Fibroblast of skin of left biceps (primary cell): Measurements from ENCODE around the gene METAP2.
"Not testable (repeated sequence)": the region's sequence is repeated elsewhere in the genome, so short reads cannot be mapped to it uniquely, and the experiment has no call there.

Source experiments
- DNase-seq, 2 experiments: peaks; one replicate each; pipeline ENCODE4 v3.0.0-alpha.2; 2013; ENCODE audit warnings: low read depth in 2 of 2

METAP2 gene

DNA sequence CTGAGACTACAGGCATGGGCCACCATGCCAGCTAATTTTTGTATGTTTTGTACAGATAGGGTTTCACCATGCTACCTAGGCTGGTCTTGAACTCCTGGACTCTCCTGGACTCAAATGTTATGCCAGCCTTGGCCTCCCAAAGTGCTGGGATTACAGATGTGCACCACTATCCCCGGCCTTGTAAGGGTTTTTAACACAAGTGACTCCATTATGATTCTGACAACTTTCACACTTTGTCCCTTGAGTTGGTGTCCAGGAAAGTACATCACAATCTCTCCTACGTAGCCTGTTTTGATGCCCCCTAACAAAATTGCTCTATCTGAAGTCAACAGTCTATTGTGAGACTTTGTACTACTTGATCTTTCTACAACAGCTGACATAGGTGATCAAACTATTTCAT, 11.4 kb upstream of the METAP2 start:
- no peak for DNase-seq

DNA sequence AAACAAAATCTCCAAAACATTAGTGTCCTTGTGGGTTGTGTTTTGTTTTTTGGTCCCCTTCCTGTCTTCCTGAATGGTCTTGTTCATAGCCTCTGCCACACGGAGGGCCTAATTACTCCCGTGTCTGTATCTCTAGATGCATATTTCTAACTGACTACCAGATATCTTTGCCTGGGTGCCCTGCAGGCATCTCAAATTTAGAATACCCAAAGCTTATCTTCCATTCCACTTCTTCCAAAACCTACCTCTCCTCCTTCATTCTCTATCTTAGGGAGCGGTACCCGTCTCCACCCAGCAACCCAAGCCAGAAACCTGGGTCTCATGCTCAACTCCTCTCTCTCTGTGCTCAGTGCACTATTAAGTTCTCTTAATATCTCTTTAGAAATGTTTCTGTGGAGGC, 10.9 kb upstream of the METAP2 start:
- DNase-seq, result no peak

DNA sequence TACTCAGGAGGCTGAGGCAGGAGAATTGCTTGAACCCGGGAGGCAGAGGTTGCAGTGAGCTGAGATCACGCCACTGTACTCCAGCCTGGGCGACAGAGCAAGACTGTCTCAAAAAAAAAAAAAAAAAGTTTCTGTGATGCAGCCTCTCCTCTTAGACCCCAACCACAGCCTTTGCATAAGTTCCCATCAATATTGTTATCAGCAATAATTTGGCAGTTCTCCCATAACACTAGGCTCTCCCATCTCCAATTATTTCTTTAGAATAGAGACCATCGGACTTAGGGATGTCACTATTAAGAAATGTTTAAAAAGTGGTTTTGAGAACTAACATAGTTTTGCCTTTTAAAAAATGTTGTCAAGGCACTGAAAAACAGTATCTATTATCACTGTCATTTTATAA, 10.2 kb upstream of the METAP2 start:
- DNase-seq, result not testable (repeated sequence)

DNA sequence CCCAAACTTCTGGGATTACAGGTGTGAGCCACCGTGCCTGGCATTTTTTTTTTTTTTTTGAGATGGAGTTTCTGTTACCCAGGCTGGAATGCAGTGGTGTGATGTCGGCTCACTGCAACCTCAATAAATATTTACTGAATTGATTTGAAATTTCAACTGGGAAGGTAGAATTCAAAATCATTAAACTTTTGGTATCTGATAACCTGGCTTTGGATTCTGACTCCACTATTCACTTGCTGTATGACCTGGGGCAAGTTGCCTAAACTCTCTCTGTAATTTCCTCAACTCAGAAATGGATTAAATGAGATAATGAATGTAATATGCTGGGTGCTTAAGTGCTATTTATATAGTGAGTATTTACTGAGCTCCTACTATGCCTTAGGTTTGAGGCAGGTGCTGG, 8.7 kb upstream of the METAP2 start:
- DNase-seq, result no peak

DNA sequence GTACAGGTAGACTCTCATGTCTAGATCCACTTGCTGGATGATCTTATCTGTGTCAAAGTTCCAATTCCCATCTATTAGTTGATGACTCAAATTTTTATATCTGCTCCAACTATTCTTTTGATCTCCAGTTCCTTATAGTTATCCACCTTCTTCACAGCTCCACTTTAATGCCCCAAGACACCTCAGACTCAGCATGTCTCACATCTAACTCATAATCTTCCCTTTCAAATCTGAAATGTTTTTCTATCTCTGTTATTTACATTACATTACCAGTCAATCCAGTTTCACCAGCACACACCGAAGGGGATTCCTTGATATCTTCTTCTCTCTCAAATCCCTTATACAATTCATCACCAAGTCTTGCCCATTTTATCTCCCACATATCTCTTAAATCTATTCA, 3.7 kb upstream of the METAP2 start:
- no peak for DNase-seq

DNA sequence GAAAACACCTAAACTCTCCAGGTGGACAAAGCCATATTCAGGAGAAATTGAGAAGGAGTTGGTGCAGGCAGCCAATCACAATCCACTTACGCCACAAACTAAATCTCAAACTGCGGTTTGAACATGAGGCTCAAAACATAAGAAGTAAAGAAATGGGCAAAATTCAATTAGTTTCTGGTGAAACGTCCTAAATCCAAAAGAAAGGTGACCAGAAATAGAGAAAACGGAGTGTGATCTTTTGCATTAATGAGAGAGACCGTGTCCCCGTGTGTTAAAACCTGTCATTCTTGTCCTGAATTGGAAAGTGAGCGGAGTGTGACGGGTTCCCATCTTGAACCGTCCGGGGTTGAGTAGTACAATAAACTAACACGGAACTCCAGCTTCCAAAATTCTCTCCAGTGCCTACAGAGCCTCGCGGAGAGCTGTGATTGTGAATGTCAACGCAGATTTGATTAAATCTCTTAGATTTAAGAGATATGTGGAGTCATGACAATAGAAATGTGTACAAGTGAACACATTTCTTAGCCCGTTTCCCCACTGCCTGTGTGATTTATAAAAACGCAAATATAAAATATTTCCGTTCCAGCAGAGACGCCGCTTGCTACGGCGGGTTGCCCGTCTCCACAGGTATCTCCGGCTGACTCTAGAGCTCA, 595 bp upstream of the METAP2 start:
- DNase-seq, result peak in 1 of 2 experiments; percentile 10

DNA sequence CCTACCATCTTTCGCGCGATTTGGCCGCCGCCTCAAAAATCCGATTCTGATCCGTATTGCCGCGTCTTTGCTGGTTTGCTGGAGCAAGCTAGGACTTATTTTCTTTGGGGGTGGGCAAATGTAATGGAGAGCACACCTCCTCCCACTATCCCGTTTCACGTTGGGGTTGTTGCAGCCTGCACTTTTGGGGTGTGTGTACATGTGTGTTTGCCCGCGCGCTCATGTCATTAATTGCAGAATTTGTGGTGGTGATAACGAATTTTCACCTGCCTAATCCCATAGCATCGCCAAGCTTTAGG, 657 bp downstream of the METAP2 start:
- DNase-seq, result no peak

DNA sequence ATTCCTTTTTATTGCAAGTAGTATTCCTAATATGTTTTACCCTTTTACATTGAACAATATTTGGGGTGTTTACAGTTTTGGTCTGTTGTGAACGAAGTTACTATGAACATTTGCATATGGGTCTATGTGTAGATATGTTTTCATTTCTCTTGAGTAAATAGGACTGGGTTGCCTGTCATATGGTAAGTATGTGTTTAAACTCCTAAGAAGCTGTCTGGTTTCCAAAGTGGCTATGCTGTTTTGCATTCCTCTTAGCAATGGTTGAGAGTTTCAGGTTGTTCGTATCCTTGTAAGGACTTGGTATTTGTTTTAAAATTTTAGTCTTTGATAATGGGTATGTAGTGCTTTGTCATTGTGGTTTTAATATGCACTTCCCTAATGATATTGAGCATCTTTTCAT, 6.3 kb downstream of the METAP2 start:
- no peak for DNase-seq

DNA sequence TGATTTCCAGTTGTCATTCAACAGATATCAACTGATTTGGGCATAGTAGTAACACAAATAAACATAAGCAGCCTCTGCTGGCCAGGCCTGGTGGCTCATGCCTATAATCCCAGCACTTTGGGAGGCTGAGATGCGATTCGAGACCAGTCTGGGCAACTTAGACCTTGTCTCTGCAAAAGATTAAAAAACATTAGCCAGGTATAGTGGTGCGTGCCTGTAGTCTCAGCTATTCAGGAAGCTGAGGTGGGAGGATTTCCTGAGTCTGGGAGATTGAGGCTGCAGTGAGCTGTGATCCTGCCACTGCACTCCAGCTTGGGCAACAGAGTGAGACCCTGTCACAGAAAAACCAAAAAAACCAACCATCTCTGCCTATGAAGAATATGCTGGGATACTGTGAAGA, 7.1 kb downstream of the METAP2 start:
- DNase-seq, result no peak

DNA sequence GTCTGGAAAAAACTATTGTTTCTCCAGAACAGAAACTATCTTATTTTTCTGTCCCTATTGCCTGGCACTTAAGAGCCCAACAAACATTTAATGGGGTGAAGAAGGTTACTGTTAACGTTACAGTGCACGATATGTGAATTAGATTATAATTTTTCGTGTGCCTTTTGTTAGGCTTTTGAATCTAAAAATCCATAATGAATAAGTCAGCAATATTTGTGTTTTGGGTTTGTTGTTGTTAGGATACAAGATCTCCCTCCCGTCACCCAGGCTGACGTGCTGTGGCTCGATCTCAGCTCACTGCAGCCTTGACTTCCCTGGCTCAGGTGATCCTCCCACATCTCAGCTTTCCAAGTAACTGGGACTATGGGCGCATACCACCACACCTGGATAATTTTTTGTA, 7.9 kb downstream of the METAP2 start:
- no peak for DNase-seq

DNA sequence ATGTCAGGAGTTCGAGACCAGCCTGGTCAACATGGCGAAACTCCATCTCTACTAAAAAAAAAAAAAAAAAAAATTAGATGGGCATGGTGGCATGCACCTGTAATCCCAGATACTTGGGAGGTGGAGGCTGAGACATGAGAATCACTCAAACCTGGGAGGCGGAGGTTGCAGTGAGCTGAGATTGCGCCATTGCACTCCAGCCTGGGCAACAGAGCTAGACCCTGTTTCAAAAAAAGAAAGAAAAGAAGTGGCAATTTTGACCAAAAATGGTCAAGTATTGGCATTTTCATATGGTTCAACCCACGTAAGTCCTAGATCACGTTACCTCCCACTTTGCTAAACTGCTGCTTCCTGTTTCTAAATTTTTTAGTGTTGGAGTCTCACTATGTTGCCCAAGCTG, 8.6 kb downstream of the METAP2 start:
- DNase-seq, result not testable (repeated sequence)

DNA sequence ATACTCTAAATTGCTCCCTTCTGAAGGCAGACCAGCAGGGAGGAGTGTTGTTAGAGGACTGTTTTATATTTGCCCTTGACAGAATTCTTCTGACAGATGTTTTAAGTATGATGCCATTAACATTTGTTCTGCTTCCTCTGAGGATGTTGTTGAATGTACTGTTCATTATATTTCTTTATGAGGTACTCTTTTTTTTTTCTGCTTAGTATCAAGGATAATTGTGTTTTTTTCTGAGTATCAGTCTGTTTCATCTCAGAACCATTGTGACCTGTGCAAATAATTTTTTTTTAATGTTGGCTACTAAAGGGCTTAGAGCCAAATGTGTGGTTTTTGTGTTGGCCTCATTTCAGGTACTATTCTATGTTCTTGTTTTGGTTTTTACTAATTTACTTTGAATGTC, 10.6 kb downstream of the METAP2 start:
- DNase-seq, result no peak

DNA sequence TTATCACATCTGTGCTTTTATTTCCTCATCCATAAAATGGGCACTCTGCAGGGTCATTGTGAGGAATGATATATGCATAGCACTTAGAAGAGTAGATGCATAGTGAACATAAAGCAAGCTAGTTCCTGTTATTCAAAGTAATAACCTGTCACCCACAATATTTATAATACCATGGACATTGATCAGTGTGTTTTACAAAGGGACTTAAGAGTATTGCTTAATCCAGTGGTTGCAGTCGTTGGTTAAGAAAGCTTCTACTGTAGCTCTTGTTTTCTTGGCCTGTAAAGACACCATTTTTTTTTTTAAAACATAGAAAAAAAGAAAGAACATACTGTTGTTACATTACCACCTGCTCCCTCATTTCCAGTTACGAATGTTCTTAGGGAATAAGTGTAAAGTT, 13.1 kb downstream of the METAP2 start:
- no peak for DNase-seq

DNA sequence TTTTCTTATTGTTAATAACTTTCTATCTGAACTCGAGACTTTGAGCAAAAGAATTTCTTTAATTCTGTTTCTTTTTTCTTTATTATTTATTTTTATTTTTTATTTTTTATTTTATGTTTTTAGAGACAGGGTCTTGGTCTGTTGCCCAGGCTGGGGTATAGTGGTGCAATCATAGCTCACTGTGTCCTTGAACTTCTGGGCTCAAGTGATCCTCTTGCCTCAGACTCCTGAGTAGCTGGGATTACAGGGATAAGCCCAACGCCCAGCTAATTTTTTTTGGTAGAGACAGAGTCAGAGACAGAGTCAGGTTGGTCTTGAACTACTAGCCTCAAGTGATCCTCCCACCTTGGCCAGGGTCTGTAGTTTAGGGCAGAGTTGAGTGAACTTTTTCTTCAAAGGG, 18.5 kb downstream of the METAP2 start:
- no peak for DNase-seq

DNA sequence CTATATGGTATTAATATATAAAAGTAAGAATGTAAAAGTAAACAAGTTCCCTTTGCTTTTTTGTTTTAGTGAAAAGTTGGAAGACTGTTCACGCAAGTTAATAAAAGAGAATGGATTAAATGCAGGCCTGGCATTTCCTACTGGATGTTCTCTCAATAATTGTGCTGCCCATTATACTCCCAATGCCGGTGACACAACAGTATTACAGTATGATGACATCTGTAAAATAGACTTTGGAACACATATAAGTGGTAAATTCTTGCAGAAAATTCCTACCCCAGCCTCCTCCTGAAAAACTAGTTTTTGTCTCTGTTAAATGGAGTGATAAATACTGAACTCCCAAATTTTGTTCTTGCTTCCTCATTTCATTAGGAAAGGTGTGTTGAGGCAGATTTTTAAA, 20.9 kb downstream of the METAP2 start:
- no peak for DNase-seq

DNA sequence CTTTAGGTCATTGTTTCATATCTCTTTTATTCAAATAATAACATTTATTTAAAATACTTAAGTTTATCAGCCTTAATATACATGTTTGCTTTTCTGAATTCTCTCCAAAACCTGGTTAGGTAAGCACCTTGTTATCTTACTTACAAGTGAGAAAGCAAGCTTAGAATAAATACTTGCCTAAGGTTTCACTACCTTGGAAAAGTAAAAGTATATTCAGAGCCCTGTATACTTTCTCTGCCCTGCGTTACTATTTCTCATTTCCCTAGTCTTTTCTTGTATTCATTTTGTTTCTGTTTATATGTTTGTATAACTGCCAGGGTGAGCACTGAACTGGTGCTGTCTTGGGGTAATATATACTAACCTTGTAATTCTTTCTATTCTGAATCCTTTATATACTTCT, 21.5 kb downstream of the METAP2 start:
- DNase-seq, result no peak

DNA sequence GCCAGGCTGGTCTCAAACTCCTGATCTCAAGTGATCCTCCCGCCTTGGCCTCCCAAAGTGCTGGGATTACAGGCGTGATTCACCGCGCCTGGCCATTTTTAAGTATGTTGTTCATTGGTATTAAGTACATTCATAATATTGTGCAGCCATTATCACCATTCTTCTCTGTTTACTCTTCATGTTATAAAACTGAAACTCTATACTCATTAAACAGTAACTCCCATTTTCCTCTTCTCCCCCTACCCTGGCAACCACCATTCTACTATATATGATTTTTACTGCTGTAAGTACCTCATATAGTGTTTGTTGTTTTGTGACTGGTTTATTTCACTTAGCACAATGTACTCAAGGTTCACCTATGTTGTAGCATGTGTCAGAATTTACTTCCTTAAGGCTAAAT, 23.1 kb downstream of the METAP2 start:
- DNase-seq, result no peak

DNA sequence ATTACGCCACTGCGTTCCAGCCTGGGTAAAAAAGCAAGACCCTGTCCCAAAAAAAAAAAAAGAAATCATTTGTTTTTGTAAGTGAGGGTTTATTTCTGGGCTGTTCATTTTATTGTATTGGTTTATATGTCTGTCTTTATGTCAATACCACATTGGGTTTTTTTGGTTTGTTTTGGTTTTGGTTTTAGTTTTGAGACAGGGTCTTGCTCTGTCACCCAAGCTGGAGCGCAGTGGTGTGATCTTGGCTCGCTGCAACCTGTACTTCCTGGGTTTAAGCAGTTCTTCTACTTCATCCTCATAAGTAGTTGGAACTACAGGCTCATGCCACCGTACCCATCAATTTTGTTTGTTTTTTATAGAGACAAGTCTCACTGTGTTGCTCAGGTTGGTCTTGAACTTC, 25.0 kb downstream of the METAP2 start:
- DNase-seq, result no peak

DNA sequence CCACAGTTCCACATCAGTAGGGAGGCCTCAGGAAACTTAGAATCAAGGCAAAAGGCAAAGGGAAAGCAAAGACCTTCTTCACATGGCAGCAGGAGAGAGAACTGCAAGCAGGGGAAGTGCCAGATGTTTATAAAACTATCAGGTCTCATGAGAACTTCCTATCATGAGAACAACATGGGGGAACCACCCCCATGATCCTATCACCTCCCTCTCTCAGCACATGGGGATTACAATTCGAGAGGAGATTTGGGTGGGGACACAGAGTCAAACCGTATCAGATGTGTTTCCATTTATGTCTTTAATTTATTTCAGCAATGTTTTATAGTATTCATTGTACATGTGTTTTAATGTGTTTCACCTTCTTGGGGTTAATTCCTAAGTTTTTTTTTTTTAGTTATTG, 25.8 kb downstream of the METAP2 start:
- no peak for DNase-seq

DNA sequence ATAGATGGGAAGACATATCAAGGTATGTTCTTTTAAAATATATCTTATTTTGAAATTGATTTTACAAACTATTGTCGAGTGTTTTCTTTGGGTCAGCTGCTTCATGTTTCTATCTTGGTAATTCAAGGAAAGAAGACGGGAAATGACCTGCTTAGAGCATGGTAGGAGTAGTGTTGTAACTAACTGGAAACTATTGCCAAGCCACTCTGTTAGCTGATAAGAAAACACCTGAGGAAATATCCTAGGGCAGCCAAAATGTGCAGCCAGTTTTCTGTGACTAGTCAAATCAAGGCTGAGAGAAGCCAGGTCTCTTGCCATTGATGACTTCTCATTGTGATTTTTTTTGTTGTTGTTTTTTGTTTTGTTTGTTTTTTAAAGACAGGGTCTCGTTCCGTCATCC, 30.2 kb downstream of the METAP2 start:
- DNase-seq, result no peak

DNA sequence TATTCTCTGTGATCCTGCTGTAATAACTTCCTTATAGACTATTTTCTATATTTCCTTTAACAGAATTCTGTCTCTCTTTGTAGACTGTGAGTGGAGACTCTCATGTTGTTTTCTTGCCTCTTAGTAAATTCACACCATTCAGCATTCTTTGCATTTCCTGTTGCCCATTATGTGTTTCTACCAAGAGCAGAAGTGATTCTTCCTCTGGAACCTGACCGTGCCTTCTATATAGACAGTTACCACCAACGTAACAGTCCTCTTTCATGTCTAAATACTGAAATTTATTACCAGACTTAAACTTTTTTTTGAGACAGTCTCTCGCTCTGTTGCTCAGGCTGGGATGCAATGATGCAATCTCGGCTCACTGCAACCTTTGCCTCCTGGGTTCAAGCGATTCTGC, 31.1 kb downstream of the METAP2 start:
- DNase-seq, result no peak

DNA sequence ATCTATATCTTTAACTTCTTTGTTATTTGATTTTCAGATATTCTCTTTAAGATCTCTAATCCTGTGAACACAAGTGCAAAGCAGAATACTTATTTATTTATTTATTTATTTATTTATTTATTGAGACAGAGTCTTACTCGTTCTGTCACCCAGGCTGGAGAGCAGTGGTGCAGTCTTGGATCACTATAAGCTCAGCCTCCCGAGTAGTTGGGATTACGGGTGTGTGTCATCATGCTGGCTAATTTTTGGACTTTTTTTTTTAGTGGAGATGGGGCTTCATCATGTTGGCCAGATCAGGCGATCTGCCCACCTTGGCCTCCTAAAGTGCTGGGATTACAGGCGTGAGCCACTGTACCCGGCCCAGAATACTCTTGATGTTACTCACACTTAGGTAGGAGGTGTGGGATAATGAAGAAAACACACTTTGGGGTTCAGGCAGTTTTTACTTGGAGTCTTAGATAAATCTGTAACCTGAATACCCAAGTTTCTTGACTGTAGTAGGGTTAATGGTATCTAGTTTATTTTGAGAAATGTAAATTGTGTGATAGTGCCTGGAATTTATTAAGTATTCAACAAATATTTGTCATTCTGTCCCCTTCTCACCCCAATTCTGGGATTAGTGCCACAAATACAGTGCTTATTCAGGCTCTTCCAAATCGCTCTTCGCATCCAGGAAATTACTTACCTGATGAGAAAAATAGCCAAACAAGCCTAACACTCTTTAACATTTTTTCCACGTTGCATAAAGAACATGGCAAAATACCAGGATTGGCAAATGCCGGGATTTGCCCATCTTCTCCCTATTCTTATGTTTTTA, 33.0 kb downstream of the METAP2 start:
- DNase-seq, result no peak

DNA sequence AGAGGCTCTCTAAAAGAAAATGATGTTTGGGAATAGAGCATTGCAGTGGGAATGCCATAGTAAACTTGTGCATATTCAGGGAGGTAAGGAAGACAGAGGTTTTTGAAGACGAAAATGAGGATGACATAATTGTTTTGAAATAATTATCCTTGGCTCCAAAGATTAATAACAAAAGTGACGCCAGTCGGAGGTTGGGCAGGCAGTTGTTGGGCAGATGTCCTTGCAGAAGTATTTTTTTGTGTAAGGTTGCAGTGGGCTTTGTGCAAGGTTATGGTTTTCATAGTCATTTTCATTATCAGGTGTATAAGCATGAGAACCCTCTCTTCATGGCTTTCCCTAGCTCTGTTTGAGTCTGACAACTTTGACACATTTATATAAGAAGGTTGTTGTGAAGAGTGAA, 35.3 kb downstream of the METAP2 start:
- DNase-seq, result no peak

DNA sequence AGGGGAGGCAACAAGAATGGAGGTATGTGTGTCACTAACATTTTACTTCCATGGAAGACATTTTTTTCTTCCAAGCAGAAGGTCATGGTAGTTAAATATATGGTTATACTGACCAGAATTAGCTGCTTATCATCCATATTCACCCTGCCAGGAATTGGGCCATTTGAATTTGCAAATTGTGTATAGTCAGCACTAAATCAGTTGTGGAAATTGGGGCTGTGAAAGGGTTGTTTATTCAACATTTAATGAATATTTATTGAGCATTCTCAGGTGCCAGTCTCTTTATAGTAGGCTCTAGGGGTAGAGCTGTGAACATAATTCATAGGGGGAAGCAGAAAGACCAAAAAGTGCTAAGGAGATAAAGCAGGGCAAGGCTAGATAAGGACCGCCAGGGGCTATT, 38.0 kb downstream of the METAP2 start:
- DNase-seq, result no peak
